NCI-H1436 (cell line): ENCODE data around the gene C1QB.
"Not testable (repeated sequence)": the region's sequence is repeated elsewhere in the genome, so short reads cannot be mapped to it uniquely, and the experiment has no call there.

Experiments used
- DNase-seq: peaks from one replicate; lab custom pipeline; 2025; lab: John Stamatoyannopoulos, UW

C1QB gene

DNA sequence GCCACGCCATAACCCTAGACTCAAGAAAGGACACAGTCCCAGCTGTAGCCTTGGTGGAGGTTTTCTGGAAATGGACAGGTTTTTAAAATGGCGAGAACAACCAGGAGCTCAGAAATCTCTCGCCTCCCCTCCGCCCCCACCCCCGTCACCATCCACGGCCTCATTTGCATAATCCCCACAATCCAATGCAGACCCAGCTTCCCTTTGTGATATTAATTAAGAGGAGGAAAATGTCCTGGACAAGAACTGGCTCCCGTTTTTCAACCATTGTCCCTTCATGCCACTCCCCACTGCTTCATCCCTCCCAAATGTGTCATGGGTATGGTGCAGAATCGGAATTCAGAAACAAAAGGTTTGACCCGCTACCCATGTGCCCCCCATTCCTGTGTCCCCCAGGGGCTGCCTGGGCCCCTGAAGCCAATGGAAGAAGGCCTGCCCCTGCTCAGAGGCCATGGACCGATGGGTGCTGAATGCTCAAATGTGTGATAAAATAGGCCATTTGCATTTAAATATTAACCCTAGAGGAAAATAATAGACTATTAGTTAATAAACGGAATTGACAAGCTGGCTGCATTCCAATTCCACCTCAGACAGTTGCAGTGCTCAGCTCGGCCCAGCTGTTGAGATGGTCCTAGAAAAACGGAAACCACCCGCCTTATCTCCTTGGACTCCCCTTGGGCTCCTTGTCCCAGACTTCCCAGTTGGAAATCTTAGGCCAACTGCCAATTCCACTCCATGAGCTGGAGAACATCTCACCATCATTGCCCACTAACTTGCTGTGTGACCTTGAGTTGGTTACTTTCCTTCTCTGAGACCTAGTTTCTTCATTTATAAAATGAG is 46.9 kb downstream of the C1QB start:
- DNase-seq = no peak

DNA sequence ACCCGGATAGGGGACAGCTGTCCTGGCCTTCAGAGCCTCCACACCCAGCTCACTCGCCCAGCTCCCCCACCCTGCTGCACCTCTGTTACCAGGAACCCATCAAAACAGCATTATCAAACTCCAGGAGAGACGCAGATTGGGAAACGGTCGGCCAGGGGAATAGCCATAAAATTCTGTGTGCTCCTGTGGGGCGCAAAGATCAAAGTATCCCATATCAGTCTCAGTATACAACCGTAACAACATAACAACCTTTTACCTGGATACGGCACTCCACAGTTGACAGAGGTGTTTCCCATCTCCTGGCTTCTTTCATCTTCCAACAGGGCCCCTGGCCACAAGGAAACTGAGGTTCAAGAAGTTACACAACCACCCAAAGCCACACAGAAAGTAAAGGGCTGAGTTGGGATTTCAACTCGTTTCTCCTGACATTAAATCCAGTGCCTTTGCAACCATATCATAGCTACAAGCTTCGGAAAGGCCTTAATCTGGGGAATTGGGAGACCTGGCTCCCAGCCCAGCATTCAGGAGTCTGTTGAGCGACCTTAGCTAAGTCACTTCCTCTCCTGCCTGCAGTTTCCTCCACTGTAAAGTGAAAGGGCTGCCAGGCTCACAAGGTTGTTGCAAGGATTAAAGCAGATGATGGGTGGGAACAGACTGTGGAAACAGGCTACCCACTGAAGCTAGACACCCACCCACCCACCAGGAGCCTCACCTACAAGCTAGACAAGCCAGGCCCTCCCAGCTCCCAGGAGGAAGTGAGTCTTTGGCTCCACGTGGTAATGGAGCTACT is 49.5 kb downstream of the C1QB start:
- DNase-seq = no peak

DNA sequence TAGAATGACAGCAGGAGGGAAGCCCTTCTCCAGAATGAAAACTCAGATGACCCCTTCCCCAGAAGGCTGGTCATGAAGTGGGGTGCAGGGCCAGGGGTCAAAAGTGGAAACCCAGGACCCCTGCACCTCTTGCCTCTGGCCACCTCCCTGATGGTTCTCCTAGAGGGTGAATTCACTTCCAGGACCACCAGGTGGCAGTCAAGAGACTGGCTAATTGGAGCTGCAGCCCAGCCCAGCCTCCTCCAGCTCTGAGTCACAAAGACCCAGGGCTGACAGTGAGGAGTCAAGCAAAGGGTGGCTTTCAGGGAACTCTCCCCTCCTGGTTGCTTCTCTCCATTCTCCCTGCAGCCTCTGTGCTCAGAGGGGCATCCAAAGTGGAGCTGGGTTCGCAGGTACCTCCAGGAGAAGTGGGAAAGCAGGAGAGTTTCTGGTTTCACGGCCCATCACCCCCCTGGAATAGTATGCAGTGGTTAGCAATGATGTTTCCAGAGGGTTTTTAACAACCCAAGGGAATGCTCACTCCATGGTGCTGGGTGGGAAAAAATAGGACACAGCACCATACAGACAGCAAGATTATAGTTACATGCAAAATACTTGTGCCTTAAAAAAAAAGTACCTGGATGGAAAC is 51.5 kb downstream of the C1QB start:
- DNase-seq = peak; percentile 80

DNA sequence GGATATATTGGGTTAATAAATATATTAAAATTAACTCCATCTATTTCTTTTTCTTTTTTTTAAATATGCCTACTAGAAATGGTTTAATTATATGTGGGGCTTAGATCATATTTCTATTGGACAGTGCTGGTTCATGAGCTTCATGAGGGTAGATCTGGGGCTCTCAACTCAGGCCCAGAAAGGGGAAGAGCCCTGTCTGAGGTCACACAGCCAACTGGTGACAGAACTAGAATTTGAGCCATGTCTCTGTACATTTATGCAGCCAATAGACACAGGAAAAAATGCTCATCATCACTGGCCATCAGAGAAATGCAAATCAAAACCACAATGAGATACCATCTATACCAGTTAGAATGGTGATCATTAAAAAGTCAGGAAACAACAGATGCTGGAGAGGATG is 52.5 kb downstream of the C1QB start:
- no peak for DNase-seq

DNA sequence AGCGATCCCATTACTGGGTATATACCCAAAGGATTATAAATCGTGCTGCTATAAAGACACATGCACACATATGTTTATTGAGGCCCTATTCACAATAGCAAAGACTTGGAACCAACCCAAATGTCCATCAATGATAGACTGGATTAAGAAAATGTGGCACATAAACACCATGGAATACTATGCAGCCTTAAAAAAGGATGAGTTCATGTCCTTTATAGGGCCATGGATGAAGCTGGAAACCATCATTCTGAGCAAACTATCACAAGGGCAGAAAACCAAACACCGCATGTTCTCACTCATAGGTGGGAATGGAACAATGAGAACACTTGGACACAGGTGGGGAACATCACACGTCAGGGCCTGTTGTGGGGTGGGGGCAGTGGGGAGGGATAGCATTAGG is 53.1 kb downstream of the C1QB start:
- not testable (repeated sequence) for DNase-seq

DNA sequence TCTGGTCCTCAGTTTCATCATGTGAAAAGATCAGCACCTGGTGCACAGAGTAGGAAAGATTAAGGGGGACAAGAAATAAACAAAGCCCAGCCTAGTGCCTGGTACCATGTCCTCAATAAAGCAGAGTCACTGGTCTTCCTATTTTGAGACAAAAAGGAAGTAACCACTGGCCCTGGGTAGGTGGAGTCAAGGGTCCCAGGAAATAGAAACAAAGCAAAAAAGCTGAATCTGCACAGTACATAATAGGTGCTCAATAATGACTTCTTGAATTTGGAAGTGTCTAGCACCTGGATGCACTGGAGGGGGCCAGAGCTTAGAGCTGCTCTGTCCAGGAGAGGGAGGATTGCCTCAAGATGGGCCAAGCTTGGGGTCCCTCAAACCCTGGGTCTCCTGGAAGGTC is 55.7 kb downstream of the C1QB start:
- no peak for DNase-seq

DNA sequence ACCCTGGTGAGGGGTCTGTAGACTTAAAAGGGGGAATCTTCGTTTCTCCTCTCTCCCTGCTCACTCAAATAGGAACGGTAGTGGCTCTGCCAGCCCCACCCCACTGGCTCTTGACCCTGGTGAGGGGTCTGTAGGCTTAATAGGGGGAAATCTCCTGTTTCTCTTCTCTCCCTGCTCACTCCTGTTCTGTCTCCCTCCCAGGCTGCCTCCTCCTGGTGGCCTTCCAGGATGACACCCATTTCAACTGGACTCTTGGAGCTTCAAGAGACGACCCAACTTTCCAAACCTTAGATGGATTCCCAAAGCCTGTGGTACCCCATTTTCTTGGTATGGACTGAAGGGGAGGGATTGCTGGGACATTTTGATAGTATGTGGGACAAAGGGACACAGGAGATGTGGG is 56.2 kb downstream of the C1QB start:
- DNase-seq = no peak

DNA sequence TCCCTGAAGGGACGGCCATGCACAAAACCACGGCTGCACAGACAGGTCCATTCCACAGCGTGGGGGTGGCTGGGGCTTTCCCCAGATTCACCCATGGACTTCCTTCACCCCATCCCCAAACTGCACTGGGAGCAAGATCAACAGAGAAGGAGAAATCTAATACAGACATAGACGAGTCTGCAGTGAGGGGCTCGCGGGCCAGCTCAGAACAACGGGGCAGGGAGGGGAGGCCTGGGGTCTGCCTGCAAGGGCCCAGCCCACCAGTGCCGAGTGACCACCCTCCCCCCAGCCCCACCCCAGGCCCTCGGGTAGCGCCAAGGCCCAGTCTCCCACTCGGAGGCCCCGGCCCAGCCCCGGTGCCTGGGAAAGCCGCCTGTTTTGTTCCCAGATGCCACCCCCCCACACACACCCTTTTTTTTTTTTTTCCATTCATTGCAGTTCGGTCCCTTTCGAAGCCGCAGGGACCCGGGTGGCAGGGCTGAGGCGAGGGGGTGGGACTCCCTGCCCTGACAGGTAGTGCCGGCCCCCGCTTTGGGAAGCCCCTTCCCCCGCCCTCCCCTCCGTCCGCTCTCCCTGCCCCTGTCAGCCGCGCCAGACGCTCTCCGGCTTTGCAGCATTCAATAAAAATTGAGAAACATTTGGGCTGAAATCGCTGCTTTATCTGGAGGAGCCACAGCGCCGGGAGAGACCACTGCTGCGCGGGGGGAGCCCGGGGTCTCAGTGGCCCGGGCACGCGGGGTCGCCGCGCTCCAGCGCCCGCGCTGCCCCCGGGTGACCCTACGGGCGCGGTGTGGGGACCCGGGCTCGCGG is 57.1 kb downstream of the C1QB start:
- peak; percentile 46 for DNase-seq

DNA sequence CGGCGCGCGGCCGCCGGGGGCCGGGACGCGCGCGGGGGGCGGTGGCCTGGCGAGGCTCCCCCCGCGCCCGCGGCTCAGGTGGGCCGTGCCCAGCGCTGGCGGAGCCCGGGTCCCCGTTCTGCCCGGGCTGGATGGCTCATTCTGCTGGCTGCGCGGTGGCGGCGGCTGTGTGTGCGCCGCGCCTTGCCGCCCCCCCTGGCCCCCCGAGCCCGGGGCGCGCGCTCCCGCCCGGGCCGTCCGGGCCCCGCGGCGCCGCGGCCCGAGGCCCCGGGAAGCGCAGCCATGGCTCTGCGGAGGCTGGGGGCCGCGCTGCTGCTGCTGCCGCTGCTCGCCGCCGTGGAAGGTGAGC is 57.6 kb downstream of the C1QB start, which contains the start of gene EPHB2:
Gene EPHB2 (plus strand): TSS at position 139 of the 349 bp plus-strand sequence. CDS start 144 bp downstream, at position 283.
- DNase-seq = peak; percentile 31

DNA sequence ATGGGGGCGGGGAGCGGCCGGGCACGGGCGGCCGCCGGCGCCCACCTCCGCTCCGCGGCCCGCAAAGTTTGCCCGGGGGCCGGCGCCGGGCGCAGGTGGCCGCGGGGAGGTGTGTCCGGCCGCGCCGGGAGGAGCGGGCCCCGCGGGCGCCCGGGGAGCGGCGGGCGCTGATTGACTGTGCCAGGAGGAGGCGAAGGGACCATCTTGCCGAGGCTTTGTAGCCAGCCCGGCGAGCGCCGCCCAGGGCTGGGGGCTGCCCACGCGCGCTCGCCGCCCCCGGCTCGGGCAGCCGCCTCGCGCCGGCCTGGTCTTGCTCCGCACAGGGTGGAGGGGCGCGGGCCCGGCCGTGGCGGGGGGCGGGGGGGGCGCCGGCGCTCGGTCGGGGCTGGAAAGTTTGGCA is 58.0 kb downstream of the C1QB start:
- no peak for DNase-seq
